Measurements from ENCODE around the gene PIK3R3. TPM values are rescaled to one million over a fixed set of nuclear protein-coding genes. Genes with fewer than 3 reads are reported as not detected.

PIK3R3 gene
- total RNA-seq, 4 donors from 2014 or later, result 16.0 to 36.2 (median 20.9) TPM

GRCh38 chr1:46128344-46128743 lies 4.1 kb downstream of the PIK3R3 start:
- TF ChIP-seq POLR2A (IDR thresholded peaks at IDR 0.05) (no peak), CTCF (IDR thresholded peaks at IDR 0.05) (no peak)
- Histone ChIP-seq H3K4me3 (replicated peaks in 1 of 3) (no peak overlapping the region), H3K4me1 (peaks cover under 1 to 9% of the 10 kb centered on the region in 2 donors), H3K9me3 (no peaks in the 10 kb centered on the region), H3K27ac (no peak overlapping the region), H3K27me3 (no peaks in the 10 kb centered on the region), H3K36me3 (no peaks in the 10 kb centered on the region)
- no peak for DNase-seq
- 91 to 95% methylated on average over 3 of the region's 3 CpGs for WGBS, 2 donors
- intact Hi-C loops (cut with DNase I), result no loop called here

- intact Hi-C loops (cut with DNase I), result no loop called here
These were observed 13.6 kb downstream of the PIK3R3 start for GRCh38 chr1:46118856-46119255.

GRCh38 chr1:46117810-46118494 lies 14.5 kb downstream of the PIK3R3 start:
- H3K4me1 ChIP-seq, result no peaks in the 10 kb centered on the region
- no peaks in the 10 kb centered on the region for H3K27me3 ChIP-seq
- H3K4me3 ChIP-seq (replicated peaks in 1 of 3), result no peak overlapping the region
- WGBS, 2 donors, result 89 to 91% methylated on average over 5 of the region's 5 CpGs
- no peak for TF ChIP-seq CTCF (IDR thresholded peaks at IDR 0.05)
- no peak for TF ChIP-seq POLR2A (IDR thresholded peaks at IDR 0.05)
- H3K9me3 ChIP-seq, result no peaks in the 10 kb centered on the region
- no peak overlapping the region for H3K27ac ChIP-seq
- H3K36me3 ChIP-seq, result no peaks in the 10 kb centered on the region
- DNase-seq, result no peak
- intact Hi-C loops (cut with DNase I), result no loop called here

More at GRCh38 chr1:46118856-46119255, 13.6 kb downstream of the PIK3R3 start:
- H3K4me1 ChIP-seq, result no peaks in the 10 kb centered on the region
- DNase-seq, result no peak
- H3K4me3 ChIP-seq (replicated peaks in 1 of 3), result no peak overlapping the region
- no peaks in the 10 kb centered on the region for H3K9me3 ChIP-seq
- H3K27me3 ChIP-seq, result no peaks in the 10 kb centered on the region
- H3K36me3 ChIP-seq, result no peaks in the 10 kb centered on the region
- TF ChIP-seq POLR2A (IDR thresholded peaks at IDR 0.05) (no peak), CTCF (IDR thresholded peaks at IDR 0.05) (no peak)
- H3K27ac ChIP-seq, result no peak overlapping the region

GRCh38 chr1:46114925-46115603 lies 17.4 kb downstream of the PIK3R3 start:
- intact Hi-C loops (cut with DNase I), result no loop called here
- 79 to 83% methylated on average over 2 of the region's 2 CpGs for WGBS, 2 donors
- Histone ChIP-seq H3K9me3 (no peaks in the 10 kb centered on the region), H3K36me3 (no peaks in the 10 kb centered on the region), H3K27me3 (no peaks in the 10 kb centered on the region), H3K4me1 (no peaks in the 10 kb centered on the region), H3K4me3 (replicated peaks in 1 of 3) (no peak overlapping the region), H3K27ac (no peak overlapping the region)
- no peak for TF ChIP-seq CTCF (IDR thresholded peaks at IDR 0.05)
- no peak for TF ChIP-seq POLR2A (IDR thresholded peaks at IDR 0.05)
- DNase-seq, result no peak

GRCh38 chr1:46113948-46114347 lies 18.5 kb downstream of the PIK3R3 start:
- Histone ChIP-seq H3K4me1 (no peaks in the 10 kb centered on the region), H3K9me3 (no peaks in the 10 kb centered on the region), H3K27me3 (no peaks in the 10 kb centered on the region), H3K36me3 (no peaks in the 10 kb centered on the region), H3K4me3 (replicated peaks in 1 of 3) (no peak overlapping the region), H3K27ac (no peak overlapping the region)
- TF ChIP-seq CTCF (IDR thresholded peaks at IDR 0.05), result no peak
- no peak for TF ChIP-seq POLR2A (IDR thresholded peaks at IDR 0.05)
- WGBS, 2 donors, result 89 to 92% methylated on average over 5 of the region's 5 CpGs
- no peak for DNase-seq
- intact Hi-C loops (cut with DNase I), result no loop called here

Data from thyroid gland (tissue), 4 donors.